CD8-positive, alpha-beta memory T cell (primary cell): ENCODE measurements around the gene C5. TPM values are rescaled to one million over a fixed set of nuclear protein-coding genes. Genes with fewer than 3 reads are reported as not detected.

Experiments
- CTCF ChIA-PET: fragments of 350-600 bp; sonication (Branson Sonifier 250); formaldehyde crosslinking; loops from one replicate; lab custom pipeline; 2021; ENCODE audit warnings: antibody characterized with exemption; lab: Charles Lee
- POLR2A ChIA-PET: fragments of 350-600 bp; sonication (Branson Sonifier 250); formaldehyde crosslinking; loops from one replicate; lab custom pipeline; 2021; ENCODE audit warnings: antibody characterized with exemption; lab: Charles Lee
- DNase-seq, 5 donors: peaks; one replicate each; pipeline versions ENCODE4 v3.0.0 to v3.0.0-alpha.2; 2020 to 2022; ENCODE audit warnings: mixed read lengths in 1 of 5
- H3K27ac ChIP-seq: one replicate; pipeline ENCODE4 v1.7.0; 2013; ENCODE audit warnings: low read depth, mild to moderate bottlenecking, low read length, moderate library complexity
- H3K27me3 ChIP-seq: 2 replicates; pipeline ENCODE4 v1.7.0; 2013; ENCODE audit warnings: low read length, mild to moderate bottlenecking; ENCODE audit not compliant: insufficient read depth, poor library complexity, severe bottlenecking
- H3K36me3 ChIP-seq: 2 replicates; pipeline ENCODE4 v1.7.0; 2013; ENCODE audit warnings: mild to moderate bottlenecking, low read length, moderate library complexity; ENCODE audit not compliant: insufficient read depth
- H3K4me1 ChIP-seq: 2 replicates; pipeline ENCODE4 v1.7.0; 2013; ENCODE audit warnings: mild to moderate bottlenecking, low read length, moderate library complexity; ENCODE audit not compliant: insufficient read depth
- H3K4me3 ChIP-seq: 2 replicates; pipeline ENCODE4 v1.7.0; 2013; ENCODE audit warnings: mild to moderate bottlenecking, low read length
- H3K9me3 ChIP-seq: 2 replicates; pipeline ENCODE4 v1.7.0; 2013; ENCODE audit warnings: mild to moderate bottlenecking, low read length
- H3K27ac Mint-ChIP-seq, 8 donors: one replicate each; pipeline ENCODE4 v1.8.0; 2020 to 2021; ENCODE audit warnings: mixed read lengths in 8 of 8, mild to moderate bottlenecking in 6 of 8, inconsistent platforms in 3 of 8, moderate library complexity in 3 of 8
- H3K27me3 Mint-ChIP-seq, 2 donors: one replicate each; pipeline ENCODE4 v1.8.0; 2020 to 2021; ENCODE audit warnings: mixed read lengths in 2 of 2, mild to moderate bottlenecking in 1 of 2, moderate library complexity in 1 of 2
- H3K36me3 Mint-ChIP-seq, 3 donors: one replicate each; pipeline ENCODE4 v1.8.0; 2020 to 2021; ENCODE audit warnings: mixed read lengths in 3 of 3, inconsistent platforms in 1 of 3, mild to moderate bottlenecking in 1 of 3
- H3K4me1 Mint-ChIP-seq, 3 donors: one replicate each; pipeline ENCODE4 v1.8.0; 2020 to 2021; ENCODE audit warnings: mixed read lengths in 3 of 3, inconsistent platforms in 1 of 3, mild to moderate bottlenecking in 1 of 3
- H3K4me3 Mint-ChIP-seq, 7 donors: one replicate each; pipeline ENCODE4 v1.8.0; 2020 to 2021; ENCODE audit warnings: mixed read lengths in 7 of 7, mild to moderate bottlenecking in 6 of 7, moderate library complexity in 4 of 7, inconsistent platforms in 2 of 7
- H3K9me3 Mint-ChIP-seq, 5 donors: one replicate each; pipeline ENCODE4 v1.8.0; 2020 to 2022; ENCODE audit warnings: mixed read lengths in 5 of 5, mild to moderate bottlenecking in 3 of 5, moderate library complexity in 2 of 5, inconsistent platforms in 1 of 5
- polyA plus RNA-seq: library from polyadenylated mRNA; unstranded; fragments of 300-500 nt; fragmentation: Illumina TruSeq; gene quantifications from one replicate; pipeline ENCODE4 v1.2.3, GENCODE V29; 2021
- total RNA-seq, 2 experiments: library from RNA; stranded (reverse); gene quantifications; one replicate each; pipeline ENCODE4 v1.2.3, GENCODE V29; 2021

Gene C5
- total and polyA plus RNA-seq, 3 experiments from 2014 or later, result 1.1 to 1.3 TPM; not detected in 1

DNA sequence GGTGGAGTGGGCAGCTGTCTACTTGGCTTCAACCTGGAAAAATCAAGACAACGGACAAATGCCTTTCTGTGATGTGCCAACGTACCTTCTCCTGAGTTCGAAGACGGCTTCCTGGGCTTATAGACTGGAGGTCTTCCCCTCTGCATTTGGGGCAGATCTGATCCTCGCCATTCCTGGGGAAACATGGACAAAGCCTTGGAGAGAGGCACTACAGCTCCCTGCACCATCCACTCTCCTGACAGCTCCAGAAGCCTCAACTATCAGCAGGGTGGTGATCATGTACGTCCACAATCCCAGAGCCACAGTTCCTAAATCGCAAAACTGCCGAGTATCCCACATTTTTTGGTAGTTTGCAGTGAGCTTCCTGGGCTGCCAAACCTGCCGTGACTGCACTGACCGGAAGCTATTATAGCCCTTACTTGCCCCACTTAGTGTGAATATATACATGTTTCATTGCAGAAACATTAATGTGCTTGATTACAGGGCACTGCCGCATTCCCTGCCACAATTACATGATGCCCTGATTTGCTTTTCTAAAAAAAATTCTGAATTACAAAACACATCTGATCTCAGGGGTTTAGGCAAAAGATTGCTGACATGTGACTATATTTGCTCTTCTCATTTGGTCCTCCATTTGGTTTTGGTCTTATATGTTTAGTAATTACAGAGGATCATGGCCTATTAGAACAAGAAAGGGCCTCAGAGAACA lies 126.3 kb downstream of the C5 start:
- peak overlapping the region; percentile 84 for H3K27ac ChIP-seq
- H3K9me3 Mint-ChIP-seq, result no peaks in the 10 kb centered on the region
- peaks cover 87 to 97% (median 92%) of the 10 kb centered on the region in 3 donors for H3K4me1 Mint-ChIP-seq
- DNase-seq, result no peak
- H3K36me3 Mint-ChIP-seq, result peaks cover 21 to 85% (median 31%) of the 10 kb centered on the region in 3 donors
- peaks cover 91% of the 10 kb centered on the region for H3K4me1 ChIP-seq
- no peaks in the 10 kb centered on the region for H3K27me3 ChIP-seq
- peak overlapping the region; percentile 91 to 99 (median 96) for H3K4me3 Mint-ChIP-seq
- H3K27ac Mint-ChIP-seq, result peak overlapping the region; percentile 95 to 100 (median 99)
- POLR2A ChIA-PET, result interaction anchor here (0.7 to 9.3 kb wide), 8 partner anchors 6 to 48 kb away, joined by 3 to 92 read pairs (median 33); no protein-coding TSS in a partner anchor
- CTCF ChIA-PET, result interaction anchor here (0.8 to 20.8 kb wide), 10 partner anchors 10 to 58 kb away, joined by 3 to 363 read pairs (median 6); partner anchors contain the start of gene PHF19
- peak overlapping the region; percentile 76 for H3K4me3 ChIP-seq
- no peaks in the 10 kb centered on the region for H3K9me3 ChIP-seq
- H3K36me3 ChIP-seq, result peaks cover 12% of the 10 kb centered on the region
- H3K27me3 Mint-ChIP-seq, result no peaks in the 10 kb centered on the region

DNA sequence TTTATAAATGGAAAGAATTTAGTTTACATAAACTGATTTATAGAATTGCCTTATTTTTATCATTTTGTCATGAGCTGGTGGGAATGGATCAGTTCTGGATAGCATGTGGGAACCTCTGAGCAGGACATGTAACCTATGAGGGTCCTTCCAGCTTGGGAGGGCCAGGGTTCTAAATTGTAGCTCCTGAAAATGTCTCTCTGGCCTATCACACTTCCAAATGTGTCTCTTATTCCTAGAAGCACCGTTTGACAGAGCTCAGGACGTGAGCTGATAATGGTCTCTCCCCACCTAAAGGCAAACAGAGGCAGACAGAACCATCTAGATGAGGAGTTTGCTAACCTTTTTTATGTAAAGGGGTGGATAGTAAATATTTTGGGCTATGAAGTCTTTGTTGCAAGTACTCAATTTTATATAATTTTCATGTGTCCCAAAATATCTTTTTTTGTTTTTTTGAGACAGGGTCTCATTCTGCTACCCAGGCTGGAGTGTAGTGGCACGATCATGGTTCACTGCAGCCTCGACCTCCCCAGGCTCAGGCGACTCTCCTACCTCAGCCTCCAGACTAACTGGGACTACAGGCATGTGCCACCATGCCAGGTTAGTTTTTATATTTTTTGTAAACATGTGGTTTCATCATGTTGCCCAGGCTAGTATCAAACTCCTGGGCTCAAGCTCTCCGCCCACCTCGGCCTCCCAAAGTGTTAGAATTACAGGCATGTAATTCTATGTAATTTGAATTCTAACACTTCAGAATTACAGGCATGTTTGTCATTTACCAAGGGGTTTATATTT lies 127.5 kb downstream of the C5 start:
- H3K36me3 ChIP-seq, result peaks cover 16% of the 10 kb centered on the region
- peak overlapping the region; percentile 84 for H3K27ac ChIP-seq
- Mint-ChIP-seq H3K27ac (peak overlapping the region; percentile 95 to 100 (median 99)), H3K9me3 (no peaks in the 10 kb centered on the region), H3K4me1 (peaks cover 90 to 98% (median 92%) of the 10 kb centered on the region in 3 donors), H3K4me3 (peak overlapping the region; percentile 91 to 99 (median 96)), H3K36me3 (peaks cover 24 to 90% (median 35%) of the 10 kb centered on the region in 3 donors), H3K27me3 (no peaks in the 10 kb centered on the region)
- DNase-seq, result no peak
- no peaks in the 10 kb centered on the region for H3K27me3 ChIP-seq
- H3K4me3 ChIP-seq, result peak overlapping the region; percentile 42
- peaks cover 95% of the 10 kb centered on the region for H3K4me1 ChIP-seq
- POLR2A ChIA-PET, result interaction anchor here (0.6 to 9.3 kb wide), 11 partner anchors 7 to 130 kb away, joined by 3 to 92 read pairs (median 5); partner anchors contain the start of genes FBXW2 and PHF19
- no peaks in the 10 kb centered on the region for H3K9me3 ChIP-seq
- CTCF ChIA-PET, result interaction anchor here (1.0 to 20.8 kb wide), 11 partner anchors 9 to 59 kb away, joined by 3 to 363 read pairs (median 5); partner anchors contain the start of gene PHF19

DNA sequence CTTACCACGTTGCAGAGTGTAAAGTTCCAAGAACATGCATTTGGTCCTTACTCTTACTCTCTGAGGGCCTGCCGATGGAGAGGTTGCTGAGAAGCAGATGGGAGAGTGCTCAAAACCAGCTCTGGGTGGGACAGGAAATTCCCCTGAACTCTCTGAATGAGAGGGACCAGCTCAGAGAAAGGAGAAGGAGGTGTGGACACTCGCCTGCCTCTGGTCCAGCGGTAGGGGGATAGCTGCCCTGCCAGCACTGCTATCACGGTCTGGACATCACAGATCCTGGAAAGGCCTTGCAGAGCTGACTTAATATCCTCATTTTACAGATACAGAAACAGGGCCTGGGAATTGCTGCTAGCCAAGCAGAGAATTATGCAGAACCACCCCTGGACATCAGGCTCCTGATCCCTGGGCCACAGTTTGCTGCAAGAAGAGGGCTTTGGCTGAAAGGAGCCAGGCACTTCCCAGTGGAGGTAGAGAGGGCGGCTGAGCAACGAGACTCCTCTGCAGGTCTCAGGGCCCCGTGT lies 128.4 kb downstream of the C5 start:
- POLR2A ChIA-PET, result interaction anchor here (0.6 to 9.3 kb wide), 9 partner anchors 8 to 129 kb away, joined by 3 to 92 read pairs (median 4); partner anchors contain the start of genes FBXW2 and PHF19
- no peak for DNase-seq
- Histone ChIP-seq H3K27ac (no peak overlapping the region), H3K36me3 (peaks cover 25% of the 10 kb centered on the region), H3K4me3 (peak overlapping the region; percentile 42), H3K9me3 (no peaks in the 10 kb centered on the region), H3K4me1 (peaks cover 95% of the 10 kb centered on the region), H3K27me3 (no peaks in the 10 kb centered on the region)
- H3K4me1 Mint-ChIP-seq, result peaks cover 90 to 98% (median 92%) of the 10 kb centered on the region in 3 donors
- H3K4me3 Mint-ChIP-seq, result peak overlapping the region; percentile 91 to 99 (median 96)
- no peaks in the 10 kb centered on the region for H3K9me3 Mint-ChIP-seq
- H3K27ac Mint-ChIP-seq, result peak overlapping the region; percentile 95 to 100 (median 99)
- CTCF ChIA-PET, result interaction anchor here (1.2 to 20.8 kb wide), 6 partner anchors 9 to 50 kb away, joined by 3 to 363 read pairs (median 6); partner anchors contain the start of gene PHF19
- peaks cover 33 to 96% (median 42%) of the 10 kb centered on the region in 3 donors for H3K36me3 Mint-ChIP-seq
- H3K27me3 Mint-ChIP-seq, result no peaks in the 10 kb centered on the region

DNA sequence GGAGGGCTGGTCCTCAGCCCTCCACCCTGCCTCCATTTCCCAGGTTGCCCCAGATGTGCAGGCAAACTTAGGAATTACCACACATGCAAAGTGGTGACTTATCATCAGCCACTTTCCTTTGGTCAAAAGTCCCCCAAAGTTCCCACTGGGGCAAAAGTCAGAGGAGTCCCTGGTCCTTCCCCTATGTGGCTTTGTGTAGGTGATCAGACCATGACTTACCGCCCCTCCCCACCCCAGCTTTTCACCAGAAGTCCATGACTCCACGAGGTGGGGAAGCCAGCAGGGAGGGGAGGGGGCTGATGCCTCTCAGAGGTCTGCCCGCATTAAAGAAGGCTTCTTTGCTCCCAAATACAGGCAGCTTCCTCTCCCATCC lies 129.3 kb downstream of the C5 start:
- Histone ChIP-seq H3K4me3 (peak overlapping the region; percentile 42), H3K36me3 (peaks cover 25% of the 10 kb centered on the region), H3K9me3 (no peaks in the 10 kb centered on the region), H3K4me1 (peaks cover 98% of the 10 kb centered on the region), H3K27me3 (no peaks in the 10 kb centered on the region), H3K27ac (peak overlapping the region; percentile 29)
- H3K4me3 Mint-ChIP-seq, result peak overlapping the region; percentile 91 to 99 (median 96)
- H3K27me3 Mint-ChIP-seq, result no peaks in the 10 kb centered on the region
- ChIA-PET CTCF (interaction anchor here (1.3 to 20.8 kb wide), 6 partner anchors 9 to 49 kb away, joined by 3 to 363 read pairs (median 6); partner anchors contain the start of gene PHF19), POLR2A (interaction anchor here (1.1 to 9.3 kb wide), 8 partner anchors 9 to 34 kb away, joined by 4 to 92 read pairs (median 22); no protein-coding TSS in a partner anchor)
- no peak for DNase-seq
- H3K36me3 Mint-ChIP-seq, result peaks cover 40 to 95% (median 51%) of the 10 kb centered on the region in 3 donors
- no peaks in the 10 kb centered on the region for H3K9me3 Mint-ChIP-seq
- peaks cover 92 to 98% (median 92%) of the 10 kb centered on the region in 3 donors for H3K4me1 Mint-ChIP-seq
- H3K27ac Mint-ChIP-seq, result peak overlapping the region; percentile 95 to 100 (median 99)

DNA sequence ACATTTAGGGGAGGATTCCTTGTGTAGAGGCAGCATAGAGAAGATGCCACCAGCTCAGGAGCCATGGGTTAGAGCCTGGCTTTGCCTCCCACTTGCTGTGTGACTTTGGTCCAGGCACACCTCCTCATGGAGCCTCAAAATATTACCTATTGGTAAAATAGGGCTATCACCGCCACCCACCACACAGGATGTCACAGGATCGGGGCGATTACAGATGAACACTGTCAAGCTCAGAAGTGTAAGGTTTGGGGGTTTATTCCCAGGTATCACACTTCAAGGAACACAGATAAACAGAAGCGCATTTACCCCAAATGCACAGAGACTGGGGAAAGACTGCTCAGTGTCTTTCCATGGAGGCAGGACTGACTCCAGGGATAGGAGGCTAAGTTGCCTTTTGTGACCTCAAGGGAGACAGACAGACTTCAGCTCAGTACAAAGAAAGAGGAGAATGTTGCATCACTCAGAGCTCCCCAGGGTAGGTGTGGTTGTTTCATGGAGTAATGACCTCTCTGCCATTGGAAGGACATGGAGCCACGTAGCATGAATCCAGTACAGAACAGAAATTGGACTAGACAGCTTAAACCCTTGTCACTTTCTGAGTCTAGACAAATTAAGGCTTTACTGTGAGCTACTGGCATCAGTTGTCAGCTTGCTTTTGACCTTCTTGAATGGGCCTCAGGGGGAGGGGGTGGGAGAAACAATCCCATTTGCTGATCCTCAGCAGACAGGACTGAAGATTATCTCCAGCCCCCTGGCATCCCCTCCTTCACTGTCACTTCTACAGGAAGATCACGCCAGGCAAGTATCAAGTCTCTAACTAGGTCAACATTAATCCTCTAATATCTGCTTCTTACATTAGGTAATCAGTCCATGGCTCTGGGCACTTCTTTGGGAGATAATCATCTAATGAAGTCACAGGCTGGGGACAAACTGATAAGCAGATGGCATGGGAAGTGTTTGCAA lies 130.0 kb downstream of the C5 start:
- peak in 4 of 5 donors; percentile 33 to 61 (median 43) for DNase-seq

DNA sequence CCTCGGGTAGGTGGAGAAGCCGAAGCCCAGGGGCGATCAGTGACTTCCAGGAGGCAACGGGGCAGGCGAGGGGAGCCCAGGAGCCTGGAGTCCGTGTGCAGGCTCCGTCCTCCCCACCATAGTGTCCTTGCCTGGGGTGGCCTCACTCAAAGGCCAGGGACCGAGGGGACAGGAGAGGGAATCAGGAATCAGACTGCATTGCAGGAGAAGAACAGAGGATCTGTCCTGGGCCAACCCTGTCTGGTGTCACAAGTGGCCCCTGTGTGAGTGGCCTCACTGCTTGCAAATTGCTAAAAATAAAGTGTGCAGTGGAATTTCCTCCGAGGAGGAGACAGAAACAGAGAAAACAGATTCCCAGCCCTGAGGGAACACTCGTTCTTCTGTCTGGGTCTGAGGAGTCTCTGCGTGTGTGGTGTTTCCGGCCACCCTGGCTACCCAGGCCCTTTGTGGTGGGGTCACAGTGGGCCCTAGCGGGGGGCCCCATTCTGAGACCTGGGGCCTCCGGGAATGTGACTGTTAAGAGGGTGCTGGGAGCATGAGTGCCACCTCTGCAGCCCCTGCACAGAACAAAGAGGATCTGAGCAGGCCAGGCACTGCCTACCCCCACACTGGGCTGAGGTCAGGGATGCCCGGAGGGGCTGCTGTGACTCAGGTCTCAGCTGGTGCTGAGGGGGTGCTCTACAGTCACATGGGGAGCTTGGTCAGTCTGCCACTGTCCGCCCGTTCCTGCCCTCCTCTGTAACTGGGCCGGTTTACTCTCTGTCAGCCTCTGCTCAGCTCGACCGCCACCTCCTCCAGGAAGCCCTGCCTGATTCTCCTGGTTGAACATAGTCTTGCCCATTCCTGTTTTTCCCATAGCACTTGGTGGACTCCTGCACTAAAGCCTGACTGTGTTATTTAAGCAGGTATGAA lies 130.9 kb downstream of the C5 start:
- DNase-seq, result no peak
- peaks cover 85 to 100% (median 96%) of the 10 kb centered on the region in 3 donors for H3K4me1 Mint-ChIP-seq
- Histone ChIP-seq H3K27ac (no peak overlapping the region), H3K4me1 (peaks cover 97% of the 10 kb centered on the region), H3K27me3 (no peaks in the 10 kb centered on the region), H3K36me3 (peaks cover 37% of the 10 kb centered on the region), H3K9me3 (no peaks in the 10 kb centered on the region), H3K4me3 (peak overlapping the region; percentile 42)
- peak overlapping the region; percentile 95 to 100 (median 98) for H3K27ac Mint-ChIP-seq
- POLR2A ChIA-PET, result interaction anchor here (0.8 to 8.7 kb wide), 11 partner anchors 8 to 126 kb away, joined by 4 to 92 read pairs (median 7); partner anchors contain the start of gene FBXW2
- H3K36me3 Mint-ChIP-seq, result peaks cover 42 to 92% (median 57%) of the 10 kb centered on the region in 3 donors
- peak overlapping the region; percentile 91 to 99 (median 96) for H3K4me3 Mint-ChIP-seq
- CTCF ChIA-PET, result interaction anchor here (0.7 to 20.8 kb wide), 8 partner anchors 9 to 47 kb away, joined by 3 to 363 read pairs (median 5); partner anchors contain the start of gene PHF19
- no peaks in the 10 kb centered on the region for H3K27me3 Mint-ChIP-seq
- H3K9me3 Mint-ChIP-seq, result no peaks in the 10 kb centered on the region

More for the DNA sequence above, 130.0 kb downstream of the C5 start:
- ChIA-PET CTCF (interaction anchor here (0.7 to 20.8 kb wide), 9 partner anchors 9 to 48 kb away, joined by 3 to 363 read pairs (median 5); partner anchors contain the start of gene PHF19), POLR2A (interaction anchor here (0.6 to 8.7 kb wide), 12 partner anchors 9 to 127 kb away, joined by 4 to 92 read pairs (median 6); partner anchors contain the start of gene FBXW2)
- Mint-ChIP-seq H3K36me3 (peaks cover 40 to 91% (median 51%) of the 10 kb centered on the region in 3 donors), H3K27me3 (no peaks in the 10 kb centered on the region), H3K9me3 (no peaks in the 10 kb centered on the region), H3K4me3 (peak overlapping the region; percentile 91 to 99 (median 96)), H3K4me1 (peaks cover 87 to 99% (median 97%) of the 10 kb centered on the region in 3 donors), H3K27ac (peak overlapping the region; percentile 95 to 100 (median 98))
- Histone ChIP-seq H3K36me3 (peaks cover 28% of the 10 kb centered on the region), H3K27me3 (no peaks in the 10 kb centered on the region), H3K4me1 (peaks cover 97% of the 10 kb centered on the region), H3K27ac (peak overlapping the region; percentile 29), H3K4me3 (peak overlapping the region; percentile 42), H3K9me3 (no peaks in the 10 kb centered on the region)
